H1 (cell line): ENCODE measurements around the gene TBC1D3B.

Source experiments
- CTCF ChIP-seq, 3 experiments: IDR thresholded peaks; 1 replicate in 2 of 3; 2 replicates in 1 of 3; pipeline versions ENCODE4 v1.5.1 to v1.6.1; 2011; ENCODE audit warnings: low read length in 3 of 3, mild to moderate bottlenecking in 3 of 3, inconsistent platforms in 2 of 3, low read depth in 1 of 3, moderate library complexity in 1 of 3; ENCODE audit not compliant: insufficient read depth in 1 of 3; ENCODE audit errors: control extremely low read depth in 1 of 3
- HDAC2 ChIP-seq, 2 experiments: fragments of 300-600 bp in 1 of 2; sonication (generic) in 1 of 2; IDR thresholded peaks; 2 replicates each; pipeline ENCODE4 v1.6.1; 2011 to 2012; ENCODE audit warnings: low read depth in 2 of 2, low read length in 2 of 2, mild to moderate bottlenecking in 2 of 2, moderate library complexity in 2 of 2, borderline replicate concordance in 1 of 2, inconsistent platforms in 1 of 2
- KDM5A ChIP-seq: fragments of 200-600 bp; IDR thresholded peaks from 2 replicates; pipeline ENCODE4 v1.7.1; 2012; ENCODE audit warnings: mild to moderate bottlenecking, low read length, inconsistent platforms, mixed read lengths
- POLR2AphosphoS5 ChIP-seq: IDR thresholded peaks from 2 replicates; pipeline ENCODE4 v1.6.1; 2011; ENCODE audit warnings: low read depth, low read length
- SP1 ChIP-seq: IDR thresholded peaks from 2 replicates; pipeline ENCODE4 v1.6.1; 2011; ENCODE audit warnings: low read depth, low read length
- YY1 ChIP-seq: IDR thresholded peaks from 2 replicates; pipeline ENCODE4 v1.6.1; 2011; ENCODE audit warnings: low read depth, mild to moderate bottlenecking, low read length
- ZNF274 ChIP-seq: IDR thresholded peaks from 2 replicates; pipeline ENCODE4 v1.7.0; 2012; ENCODE audit warnings: low read length, borderline replicate concordance; ENCODE audit errors: extremely low read depth

GRCh38 chr17:36213695-36214094 is 37.3 kb upstream of the TBC1D3B start:
- no peak for TF ChIP-seq CTCF (IDR thresholded peaks at IDR 0.05; ENCODE audit: control extremely low read depth in 1 of 3, insufficient read depth in 1 of 3, low read depth in 1 of 3, low read length in 3 of 3)
- no peak for TF ChIP-seq KDM5A
- no peak for TF ChIP-seq YY1
- TF ChIP-seq POLR2AphosphoS5: no peak
- no peak for TF ChIP-seq SP1
- TF ChIP-seq ZNF274: no peak
- TF ChIP-seq HDAC2 (IDR thresholded peaks at IDR 0.05; ENCODE audit: borderline replicate concordance in 1 of 2, low read depth in 2 of 2, low read length in 2 of 2): no peak
